Activated CD4-positive, alpha-beta T cell treated with anti-CD3 and anti-CD28 coated beads for 1 hour (primary cell): ENCODE data around the gene CCDC102A.

Experiments
- DNase-seq: peaks from one replicate; pipeline ENCODE4 v3.0.0-alpha.2; 2020

Gene CCDC102A

DNA sequence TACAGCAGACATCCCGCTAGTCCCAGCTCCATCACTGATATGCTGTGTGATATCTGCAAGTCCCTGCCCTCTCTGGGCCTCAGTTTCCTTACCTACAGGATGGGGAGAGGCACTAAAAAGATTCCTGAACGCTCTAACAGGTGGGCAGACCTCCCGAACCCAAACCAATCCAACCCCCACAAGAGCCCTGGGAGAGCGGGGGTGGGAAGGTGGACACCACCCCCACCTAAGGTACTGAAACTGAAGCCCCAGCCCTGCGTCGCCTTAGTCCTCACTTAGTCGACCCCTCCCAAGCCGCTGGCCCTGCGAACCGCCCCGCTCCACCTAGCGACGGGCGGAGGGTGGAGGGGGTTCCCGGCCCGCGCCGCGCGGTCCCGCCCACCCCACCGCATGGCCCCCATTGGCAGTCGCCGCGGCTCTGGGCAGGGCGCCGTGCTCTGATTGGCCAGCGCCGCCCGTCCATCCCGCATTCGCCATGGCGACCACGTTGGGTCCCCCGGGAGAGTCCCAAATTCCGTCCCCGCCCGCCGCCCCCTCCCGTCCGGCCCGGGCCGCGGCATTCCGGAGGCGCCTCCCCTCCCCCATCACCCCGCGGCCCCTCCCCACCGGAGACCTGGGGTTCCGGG, 578 bp downstream of the CCDC102A start:
- peak; percentile 88 for DNase-seq

DNA sequence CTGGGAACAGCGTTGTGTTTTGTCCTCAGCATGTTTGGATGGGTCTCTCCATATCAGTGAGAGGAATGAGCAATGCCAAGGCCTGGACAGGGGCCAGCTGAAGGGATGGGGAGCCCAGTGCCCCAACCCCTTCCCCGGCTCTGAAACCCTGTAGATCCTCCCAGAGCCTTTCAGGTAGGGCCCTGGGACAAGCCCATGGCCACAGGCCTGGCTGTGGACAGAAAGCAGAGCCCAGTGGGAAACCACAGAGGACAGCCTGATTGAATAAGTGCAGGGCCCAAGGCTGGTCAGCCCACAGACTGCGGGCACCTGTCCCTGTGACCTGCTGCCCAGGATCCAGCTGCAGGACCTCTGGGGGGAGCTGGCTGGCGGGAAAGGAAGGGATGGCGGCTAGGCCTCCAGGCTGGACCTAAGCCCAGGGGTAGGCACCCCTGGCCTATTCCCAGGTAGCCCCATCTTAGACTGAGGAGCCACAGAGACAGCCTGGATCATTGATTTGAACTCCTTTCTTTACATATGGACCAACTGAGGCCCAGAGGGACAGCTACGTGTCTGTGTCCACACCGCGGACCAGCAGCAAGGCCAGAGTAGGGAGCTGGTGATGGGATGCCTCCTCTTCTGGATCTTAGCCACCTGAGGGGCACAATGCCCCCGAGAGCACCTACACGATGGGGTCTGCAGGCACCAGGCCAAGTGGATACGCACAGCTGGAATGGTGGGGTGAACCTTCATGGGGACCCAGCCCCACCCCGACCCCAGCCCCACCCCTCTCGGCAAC, 1.3 kb downstream of the CCDC102A start:
- no peak for DNase-seq

DNA sequence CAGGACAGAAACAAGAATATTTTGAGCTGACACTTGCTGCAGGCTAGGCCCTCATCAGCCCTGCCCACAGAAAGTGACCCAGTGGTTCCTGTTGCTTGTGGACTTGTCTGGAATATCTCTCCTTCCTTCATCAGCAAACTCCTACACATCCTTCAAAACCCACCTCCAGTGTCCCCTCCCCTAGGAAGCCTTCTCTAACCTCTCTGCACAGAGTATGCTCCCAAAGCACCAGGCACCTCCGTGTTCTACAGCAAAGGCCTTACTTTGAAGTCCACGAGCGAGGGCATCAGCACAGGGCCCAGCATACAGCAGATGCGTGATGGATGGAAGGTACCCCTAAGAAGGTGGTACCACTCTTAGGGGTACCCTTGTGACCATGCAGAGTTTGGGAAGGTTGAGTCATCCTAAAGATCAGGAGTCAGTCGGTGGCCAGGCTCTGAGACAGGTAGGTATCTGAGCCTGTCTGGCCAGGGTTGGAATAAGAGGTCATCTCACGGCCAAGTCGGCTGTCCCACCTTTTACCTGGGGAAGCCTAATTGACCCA, 2.0 kb downstream of the CCDC102A start:
- no peak for DNase-seq

DNA sequence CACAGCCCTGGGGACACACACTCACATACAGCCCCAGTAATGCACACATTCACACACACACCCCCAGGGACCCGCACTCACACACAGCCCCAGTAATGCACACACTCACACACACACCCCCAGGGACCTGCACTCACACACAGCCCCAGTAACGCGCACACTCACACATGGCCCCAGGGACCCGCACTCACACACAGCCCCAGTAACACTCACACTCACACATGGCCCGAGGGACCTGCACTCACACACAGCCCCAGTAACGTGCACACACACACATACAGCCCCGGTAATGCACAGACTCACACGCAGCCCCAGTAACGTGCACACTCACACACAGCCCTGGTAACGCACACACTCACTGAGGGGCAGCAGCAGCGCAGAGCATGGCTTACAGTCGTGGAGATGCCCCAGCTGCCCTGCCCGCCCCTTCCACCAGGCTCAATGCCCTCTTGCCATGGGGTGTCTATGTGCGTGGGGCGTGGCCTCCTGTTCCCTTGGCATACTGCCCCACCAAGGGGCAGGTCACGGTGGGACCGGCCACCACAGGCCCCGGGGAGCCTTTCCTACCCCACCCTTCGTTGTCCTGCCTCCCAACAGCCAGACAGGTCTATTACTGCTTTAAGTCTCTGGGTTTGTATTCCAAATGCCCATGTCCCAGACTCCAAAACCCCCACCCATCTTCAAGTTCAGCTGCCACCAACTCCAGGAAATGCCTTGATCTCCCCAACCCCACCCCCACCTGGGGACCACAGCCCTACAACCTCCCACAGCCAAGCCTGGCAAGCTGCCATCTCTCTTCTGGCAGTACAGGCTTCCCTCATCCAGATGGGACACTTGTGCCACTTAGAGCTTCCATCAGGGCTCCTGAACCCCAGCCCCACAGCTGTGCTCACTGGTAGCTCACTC, 2.7 kb downstream of the CCDC102A start:
- no peak for DNase-seq

DNA sequence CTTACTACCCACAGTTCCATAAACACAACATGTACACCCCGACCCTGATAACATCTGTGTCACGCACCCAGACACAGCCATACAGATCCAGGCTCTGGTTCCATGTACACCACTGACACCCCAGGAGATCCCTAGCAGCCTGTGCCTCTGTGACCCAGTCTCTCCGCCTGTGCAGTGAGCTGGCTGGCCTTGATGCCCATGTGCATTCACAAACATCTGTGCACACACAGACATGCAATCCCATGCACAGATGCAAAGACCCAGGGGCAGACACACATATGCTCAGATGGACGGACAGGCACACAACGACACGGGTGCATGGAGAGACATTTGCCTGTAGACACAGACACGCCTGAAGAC, 4.1 kb downstream of the CCDC102A start:
- DNase-seq: no peak

DNA sequence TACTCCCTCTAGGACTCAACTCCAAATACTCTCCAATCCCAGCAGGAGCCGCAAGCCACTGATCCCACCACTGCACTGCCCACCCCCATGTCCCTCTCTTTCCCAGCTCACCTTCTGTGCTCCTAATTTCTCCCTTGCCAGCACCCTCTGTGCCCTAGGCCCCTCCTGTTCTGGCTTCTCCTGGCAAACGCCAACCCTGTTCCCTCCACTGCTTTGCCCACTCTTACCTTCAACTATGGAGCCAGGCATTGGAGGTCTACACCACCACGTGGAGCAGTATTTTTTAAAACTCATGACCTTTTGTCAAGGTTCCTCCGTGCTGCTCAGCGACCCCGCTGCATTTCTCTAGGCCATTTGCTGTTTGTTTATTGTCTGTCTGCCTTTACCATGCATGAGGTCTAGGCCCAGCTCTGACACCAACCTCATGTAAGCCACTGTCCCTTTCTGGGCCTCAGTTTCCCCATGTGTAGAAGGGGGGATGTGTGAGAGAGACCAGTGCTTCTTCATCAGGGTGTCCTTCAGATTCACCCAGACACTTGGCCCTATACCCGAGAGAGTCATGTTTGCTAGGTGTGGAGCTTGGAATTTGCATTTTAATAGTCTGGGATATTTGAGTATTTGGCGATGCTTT, 4.6 kb downstream of the CCDC102A start:
- no peak for DNase-seq

DNA sequence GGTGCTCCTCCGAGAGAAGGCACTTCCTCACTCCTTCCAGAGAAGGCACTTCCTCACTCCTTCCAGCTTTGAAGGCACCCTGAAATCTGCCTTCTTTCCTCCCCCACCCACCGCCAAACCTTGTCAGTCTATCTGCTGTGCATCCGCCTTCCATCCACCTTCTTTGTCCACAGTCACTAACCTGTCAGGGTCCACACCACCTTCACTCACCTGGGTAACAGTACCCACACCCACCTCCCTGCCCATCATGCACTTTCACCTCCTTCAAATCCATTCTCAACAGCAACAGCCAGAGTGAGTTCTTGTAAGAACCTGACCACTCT, 5.2 kb downstream of the CCDC102A start:
- DNase-seq: no peak

DNA sequence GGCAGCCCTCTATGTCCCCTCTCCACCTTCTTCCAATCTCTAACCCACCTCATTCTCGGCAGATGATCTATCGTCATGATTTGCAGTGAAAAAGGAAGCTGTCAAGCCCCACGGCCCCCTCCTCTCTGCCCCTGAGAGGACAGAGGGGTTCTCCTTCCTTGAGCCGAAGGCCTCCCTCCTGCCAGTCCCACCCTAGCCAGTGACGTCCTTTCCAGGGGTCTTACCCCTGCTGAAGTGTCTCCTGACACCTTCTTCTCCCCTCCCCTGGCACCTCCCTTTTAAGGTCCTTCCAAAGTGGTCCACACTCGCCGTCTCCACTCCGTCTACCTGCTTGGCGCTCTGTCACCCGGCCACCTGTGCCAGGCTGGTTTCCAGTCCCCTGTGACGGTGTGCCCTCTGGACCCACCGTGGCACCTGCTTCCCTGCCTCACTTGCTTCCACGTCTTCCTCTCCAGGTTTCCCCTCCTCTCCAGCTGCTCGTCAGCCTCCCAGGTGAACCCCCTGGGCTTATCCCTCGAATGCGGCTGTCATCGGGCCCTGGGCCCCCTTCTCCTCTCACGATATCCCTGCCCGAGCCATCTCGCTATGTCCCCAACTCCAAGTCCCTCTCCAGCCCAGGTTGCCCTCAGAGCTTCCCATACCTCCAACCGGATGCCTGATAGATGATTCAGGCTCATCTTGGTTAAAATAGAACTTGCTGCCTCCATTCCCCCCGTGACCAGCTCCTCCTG, 5.7 kb downstream of the CCDC102A start:
- no peak for DNase-seq

DNA sequence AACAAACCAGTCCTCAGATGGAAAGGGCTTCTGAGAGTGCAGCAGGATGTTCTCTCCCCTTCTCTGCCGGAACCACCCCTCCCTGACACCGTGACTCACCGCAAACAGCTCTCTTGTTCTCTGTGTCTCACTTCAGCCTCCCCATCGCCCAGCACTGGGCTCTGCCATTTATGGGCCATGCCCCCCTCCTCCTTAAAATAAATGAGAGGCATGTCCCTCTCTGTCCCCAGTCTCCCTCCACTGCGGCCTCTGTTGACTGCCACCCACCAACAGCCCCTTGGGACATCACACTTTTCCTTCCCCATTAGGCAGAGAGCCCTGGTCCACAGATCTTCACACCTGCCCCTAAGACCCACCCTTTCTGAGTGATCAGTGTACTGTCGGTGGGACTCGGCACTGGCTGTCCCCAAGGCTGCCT, 6.3 kb downstream of the CCDC102A start:
- DNase-seq: peak; percentile 68

DNA sequence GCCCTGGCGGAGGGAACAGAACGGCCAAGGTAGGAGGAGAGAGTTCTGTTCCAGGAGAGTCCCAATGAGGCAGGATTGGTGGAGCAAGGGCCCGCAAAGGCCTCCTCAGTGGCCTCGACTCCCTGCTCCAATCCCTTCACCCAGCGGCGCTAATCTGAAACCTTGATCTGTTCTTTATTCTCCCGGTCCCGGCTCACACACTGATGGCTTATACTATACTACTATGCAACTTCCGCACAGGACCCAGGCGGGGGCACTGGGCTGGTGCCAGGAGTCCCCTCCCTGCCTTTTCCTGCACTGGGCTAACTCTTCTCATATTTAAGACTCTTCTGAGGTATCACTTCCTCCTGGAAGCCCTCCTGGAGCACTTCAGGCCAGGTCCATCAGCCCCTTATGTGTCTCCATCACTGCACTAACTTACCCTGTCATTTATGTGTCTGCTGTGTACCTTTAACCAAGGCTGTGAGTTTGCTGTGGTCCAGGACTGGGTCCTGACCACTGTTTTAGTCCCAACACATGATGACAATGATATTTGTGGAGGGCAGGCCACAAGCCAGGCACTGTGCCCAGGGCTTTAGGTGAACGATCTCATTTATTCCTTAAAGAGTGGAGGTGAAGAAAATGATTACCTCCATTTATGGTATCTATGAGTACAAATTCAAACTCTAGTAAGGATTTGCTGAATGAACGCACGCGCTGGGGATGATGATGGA, 6.8 kb downstream of the CCDC102A start:
- no peak for DNase-seq

DNA sequence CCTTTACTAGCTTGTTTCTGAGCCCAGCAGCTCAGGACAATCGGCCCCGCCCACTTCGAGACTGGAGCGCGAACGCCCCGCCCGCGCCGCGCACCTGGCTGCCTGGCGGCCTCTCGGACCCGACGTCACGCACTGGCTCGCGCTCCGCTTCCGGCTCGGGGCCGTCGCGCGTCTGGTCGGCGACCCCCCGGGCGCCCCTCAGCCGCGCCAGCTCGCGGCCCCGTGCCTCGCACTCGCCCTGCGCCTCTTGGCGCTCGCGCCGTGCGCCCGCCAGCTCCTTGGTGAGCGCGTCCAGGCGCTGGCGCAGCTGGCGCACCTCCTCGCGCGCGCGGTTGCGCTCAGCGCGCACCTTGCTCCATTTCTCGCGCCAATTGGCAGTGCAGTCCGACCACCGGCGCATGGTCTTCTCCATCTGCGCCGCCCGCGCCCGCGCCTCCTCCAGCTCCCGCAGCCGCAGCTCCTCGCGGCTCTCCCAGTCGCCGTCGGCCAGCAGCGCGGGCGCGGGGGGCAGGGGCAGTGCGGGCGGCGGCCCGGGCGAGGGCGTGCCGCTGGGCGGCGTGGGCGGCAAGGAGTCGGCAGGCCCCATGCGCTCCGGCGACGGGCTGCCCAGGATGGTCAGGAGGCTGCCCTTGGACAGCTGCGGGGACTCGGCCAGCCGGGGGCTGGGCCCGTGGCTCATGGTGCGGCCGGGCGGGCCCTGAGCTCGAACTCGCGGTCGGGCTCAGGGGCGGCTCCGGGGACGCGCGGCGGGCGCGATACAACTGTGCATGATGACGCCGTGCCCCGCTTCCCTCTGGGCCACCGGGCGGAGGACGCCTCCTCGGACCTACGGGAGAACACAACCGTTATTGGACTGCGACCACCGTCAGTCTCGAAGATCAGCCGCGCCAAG, 7.6 kb downstream of the CCDC102A start:
- no peak for DNase-seq

DNA sequence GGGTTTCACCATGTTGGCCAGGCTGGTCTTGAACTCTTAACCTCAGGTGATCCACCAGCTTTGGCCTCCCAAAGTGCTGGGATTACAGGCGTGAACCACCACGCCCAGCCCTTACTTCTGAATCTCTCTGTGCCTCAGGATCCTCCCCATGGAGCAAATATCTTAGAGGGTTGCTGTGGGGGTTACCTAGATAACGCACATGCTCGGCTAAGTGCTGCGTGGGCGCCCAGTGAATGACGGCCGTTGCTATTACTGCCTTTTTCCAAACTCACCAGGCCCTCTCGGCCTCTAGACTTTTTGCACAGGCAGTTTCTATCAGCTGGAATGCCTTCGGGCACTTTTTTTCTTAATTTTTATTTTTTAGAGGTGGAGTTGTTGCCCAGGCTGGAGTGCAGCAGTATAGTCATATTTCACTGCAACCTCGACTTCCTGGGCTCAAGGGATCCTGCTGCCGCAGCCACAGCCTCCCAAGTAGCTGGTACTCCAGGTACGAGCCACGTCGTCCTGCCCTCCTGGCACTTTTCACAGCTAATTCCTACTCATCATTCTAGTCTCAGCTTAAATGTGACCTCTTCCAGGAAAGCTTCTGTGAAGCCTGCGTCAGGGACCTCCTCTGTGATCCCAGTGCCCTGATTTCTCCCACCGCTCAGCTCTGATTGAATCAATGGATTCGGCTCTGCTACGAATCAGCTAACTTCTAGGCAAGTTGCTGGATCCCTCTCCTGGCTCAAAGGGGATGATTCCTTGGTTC, 8.6 kb downstream of the CCDC102A start:
- no peak for DNase-seq

DNA sequence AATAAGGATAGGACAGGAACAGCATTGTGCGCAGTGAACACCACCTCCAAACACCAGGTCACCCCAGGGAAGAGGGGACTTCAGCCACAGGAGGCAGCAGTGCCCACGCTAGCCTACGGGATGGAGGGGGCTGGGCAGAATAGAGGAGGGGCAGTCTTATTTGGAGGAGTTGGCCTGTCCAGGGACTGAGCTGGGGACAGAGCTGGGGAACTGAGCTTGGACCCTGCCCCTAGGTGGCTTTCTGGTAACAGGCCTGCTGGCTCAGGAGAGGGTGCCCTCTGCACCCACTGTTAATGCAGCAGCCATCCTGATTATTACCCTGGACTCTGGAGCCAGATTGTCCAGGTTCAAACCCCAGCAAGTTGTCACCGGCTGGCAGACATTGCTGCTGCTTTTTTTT, 9.3 kb downstream of the CCDC102A start:
- no peak for DNase-seq

DNA sequence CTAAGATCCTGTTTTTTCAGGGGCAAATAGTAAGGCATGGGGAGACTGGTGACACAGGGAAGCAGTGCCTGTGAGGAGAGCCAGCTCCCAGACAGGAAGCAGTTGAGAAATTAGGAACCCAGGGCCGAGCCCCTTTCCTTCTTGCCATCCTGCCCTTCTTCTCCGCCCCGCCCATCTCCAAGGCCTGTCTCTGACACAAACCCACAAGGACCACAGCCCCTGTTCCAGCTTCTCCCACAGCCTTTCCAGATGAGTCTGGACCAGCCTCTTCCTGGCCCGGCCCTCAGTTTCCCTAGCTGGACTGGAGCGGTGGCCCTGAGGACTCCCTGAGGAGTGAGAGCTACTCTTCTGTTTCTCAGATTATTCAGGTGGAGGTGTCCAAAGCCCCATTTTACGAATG, 9.9 kb downstream of the CCDC102A start:
- no peak for DNase-seq

DNA sequence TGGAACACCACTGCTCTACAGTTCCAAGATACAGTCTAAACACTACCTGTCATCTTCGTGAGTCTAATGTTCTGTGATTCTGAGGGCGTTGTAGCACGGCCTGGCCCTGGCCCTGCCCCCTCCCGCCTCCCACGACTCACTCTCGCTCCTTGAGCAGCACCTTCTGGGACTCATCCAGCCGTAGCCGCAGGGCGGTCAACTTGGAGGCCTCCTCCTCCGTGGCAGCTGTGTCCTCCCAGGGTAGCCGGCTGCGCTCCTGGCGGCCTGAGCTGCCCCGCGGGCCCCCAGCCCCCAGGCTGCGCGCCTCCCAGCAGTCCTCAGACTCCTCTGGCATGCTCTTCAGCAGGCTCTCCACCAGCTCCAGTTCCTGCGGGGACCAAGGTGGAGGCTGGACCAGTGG, 10.6 kb downstream of the CCDC102A start:
- no peak for DNase-seq

DNA sequence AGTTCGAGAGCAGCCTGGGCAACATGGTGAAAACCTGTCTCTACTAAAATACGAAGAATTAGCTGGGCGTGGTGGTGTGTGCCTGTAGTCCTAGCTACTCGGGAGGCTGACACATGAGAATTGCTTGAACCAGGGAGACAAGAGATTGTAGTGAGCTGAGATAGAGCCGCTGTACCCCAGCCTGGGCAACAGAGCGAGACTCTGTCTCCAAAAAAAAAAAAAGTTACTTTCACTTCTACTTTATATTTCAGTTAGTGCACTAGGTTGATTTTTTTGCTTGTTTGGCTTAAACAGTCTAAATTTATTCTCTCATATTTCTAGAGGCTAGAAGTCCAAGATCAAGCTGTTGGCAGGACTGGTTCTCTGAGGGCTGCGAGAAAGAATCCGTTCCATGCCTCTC, 13.4 kb downstream of the CCDC102A start:
- no peak for DNase-seq

DNA sequence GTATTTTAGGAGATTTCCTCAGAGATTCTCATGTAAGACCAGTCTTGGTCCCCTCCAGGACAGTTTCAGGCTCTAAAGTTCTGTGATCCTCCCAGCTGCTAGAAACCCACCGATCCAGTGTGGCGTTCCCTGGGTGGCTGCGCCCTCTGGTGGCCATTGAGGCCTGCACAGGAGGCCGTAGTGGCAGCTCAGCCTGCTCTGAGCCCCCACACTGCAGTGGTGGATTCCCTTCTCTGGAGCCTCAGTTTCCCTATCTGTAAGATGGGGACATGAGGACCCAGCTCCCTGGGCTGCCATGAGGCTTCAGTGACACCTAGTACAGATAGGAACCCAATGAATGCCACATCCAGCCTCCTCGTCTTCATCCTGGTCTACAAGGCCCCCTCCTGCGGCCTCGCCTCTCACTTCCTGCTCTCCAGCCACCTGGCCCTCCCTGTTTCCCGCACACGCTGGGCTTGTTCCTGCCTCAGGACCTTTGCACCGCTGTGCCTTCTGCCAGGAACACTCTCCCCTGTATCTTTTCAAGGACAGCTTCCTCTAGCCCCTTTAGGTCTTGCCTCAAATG, 16.5 kb downstream of the CCDC102A start:
- DNase-seq: peak; percentile 70

DNA sequence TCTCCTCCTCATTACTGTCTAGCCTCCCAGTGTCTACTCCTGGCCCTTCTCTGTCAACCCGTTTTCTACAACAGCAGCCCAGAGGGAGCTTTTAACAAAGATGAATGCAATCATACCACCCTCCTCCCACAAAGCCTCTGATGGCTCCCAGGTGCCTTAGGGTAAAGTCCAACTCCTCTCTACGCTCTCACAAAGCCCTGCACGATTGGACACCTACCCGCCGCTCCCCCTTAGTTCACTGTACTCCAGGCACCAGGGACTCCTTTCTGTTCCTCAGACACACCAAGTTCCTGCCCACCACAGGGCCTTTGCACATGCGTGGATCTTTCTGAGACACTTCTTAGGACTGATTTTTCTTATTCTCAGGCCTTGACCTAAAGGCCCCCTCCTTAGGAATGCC, 17.4 kb downstream of the CCDC102A start:
- DNase-seq: no peak

DNA sequence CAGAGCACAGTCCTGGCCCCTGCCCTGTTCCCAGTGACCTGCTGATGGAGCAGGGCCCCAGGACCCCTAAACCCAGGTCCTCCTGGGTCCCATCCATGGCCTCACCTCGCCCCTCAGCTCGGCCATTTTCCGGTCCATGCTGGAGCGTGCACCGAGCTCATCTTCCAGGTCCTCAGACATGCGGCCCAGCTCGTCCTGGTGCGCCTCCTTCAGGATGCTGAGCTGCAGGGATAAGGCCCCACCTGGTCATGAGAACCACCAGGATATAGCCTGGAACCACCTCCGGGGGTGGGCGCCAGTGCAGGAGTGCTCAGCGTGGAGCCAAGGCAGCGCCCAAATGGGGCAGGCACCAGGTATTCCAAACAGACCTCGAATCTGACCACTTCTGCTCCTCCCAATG, 17.9 kb downstream of the CCDC102A start:
- no peak for DNase-seq
